GM21576 (cell line): ENCODE measurements around the gene KIF16B.
"Not testable (repeated sequence)": the region's sequence is repeated elsewhere in the genome, so short reads cannot be mapped to it uniquely, and the experiment has no call there.

ENCODE experiments used
- ATAC-seq: cut with Tn5 transposase; IDR thresholded peaks from one replicate; pipeline ENCODE4 v1.9.1; 2021; ENCODE audit warnings: mild to moderate bottlenecking, moderate library complexity; ENCODE audit not compliant: unreplicated experiment

KIF16B gene

GRCh38 chr20:16573001-16573965 is at the start of gene KIF16B:
KIF16B (minus strand) TSS chr20:16573448; CDS start chr20:16573275, 173 bp downstream.
- peak; percentile 78 for ATAC-seq

- ATAC-seq: no peak
Measured at GRCh38 chr20:16622501-16622900, 49.3 kb upstream of the KIF16B start.

- no peak for ATAC-seq
Measured at GRCh38 chr20:16621435-16622141, 48.3 kb upstream of the KIF16B start.

DNA sequence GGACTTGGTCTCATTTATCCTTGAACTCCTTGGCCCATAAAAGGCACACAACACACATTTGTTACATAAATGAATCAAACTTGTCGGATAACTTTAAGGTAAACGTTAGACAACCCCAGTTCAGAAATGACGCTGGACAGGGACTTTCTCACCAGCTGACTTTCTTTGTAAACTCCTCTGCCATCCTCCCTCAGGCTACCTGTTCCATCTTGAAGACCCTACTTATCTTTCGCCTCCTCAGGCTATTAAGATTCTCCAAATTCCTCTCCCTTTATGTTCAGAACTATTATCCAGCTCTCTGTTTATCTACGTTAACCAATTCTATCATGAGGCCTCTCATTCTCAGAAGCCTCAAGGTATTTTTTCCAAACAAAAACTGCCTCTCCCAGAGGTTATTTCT is 47.7 kb upstream of the KIF16B start:
- no peak for ATAC-seq

DNA sequence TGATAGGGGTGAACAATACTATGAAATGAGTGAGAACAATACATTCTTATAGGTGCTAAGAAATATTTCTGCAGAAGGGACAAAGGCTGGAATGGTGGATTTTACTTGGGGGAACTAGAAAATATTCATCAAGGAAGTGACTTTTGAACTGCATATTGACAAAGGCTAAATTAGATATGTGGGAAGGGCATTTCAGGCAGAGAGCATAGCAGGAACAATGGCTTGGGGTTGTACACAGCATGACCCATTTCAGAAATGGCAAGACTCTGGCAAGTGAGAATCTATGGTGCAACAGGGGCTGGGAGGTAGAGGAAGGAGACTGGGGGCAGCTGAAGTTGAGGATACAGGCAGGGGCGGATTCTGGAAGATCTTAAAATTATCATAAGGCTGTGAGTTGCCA is 46.7 kb upstream of the KIF16B start:
- ATAC-seq: no peak

GRCh38 chr20:16617056-16617455 is 43.8 kb upstream of the KIF16B start:
- ATAC-seq: no peak

- ATAC-seq: no peak
Measured at GRCh38 chr20:16616317-16616716, 43.1 kb upstream of the KIF16B start.

GRCh38 chr20:16615199-16615598 is 42.0 kb upstream of the KIF16B start:
- ATAC-seq: no peak

DNA sequence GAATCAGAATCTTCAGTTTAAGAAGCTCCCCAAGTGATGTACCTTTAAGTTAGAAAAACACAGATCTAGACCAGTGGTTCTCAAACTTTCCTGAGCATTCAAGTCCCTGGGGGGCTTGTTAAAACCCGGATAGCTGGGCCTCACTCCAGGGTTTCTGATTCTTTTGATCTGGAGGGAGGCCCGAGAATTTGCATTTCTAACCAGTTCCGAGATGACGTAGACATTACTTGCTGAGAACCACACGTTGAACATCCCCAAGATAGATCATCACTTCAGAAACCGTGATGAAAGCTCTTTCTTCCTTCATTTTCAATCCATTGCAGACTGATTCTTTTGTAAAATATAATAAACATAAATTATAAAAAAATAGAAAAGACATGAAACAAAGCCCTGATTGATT is 40.7 kb upstream of the KIF16B start:
- no peak for ATAC-seq

GRCh38 chr20:16612706-16613105 is 39.5 kb upstream of the KIF16B start:
- ATAC-seq: no peak

- ATAC-seq: no peak
Measured at GRCh38 chr20:16611817-16612216, 38.6 kb upstream of the KIF16B start.

- ATAC-seq: no peak
Measured at GRCh38 chr20:16609066-16609465, 35.8 kb upstream of the KIF16B start.

DNA sequence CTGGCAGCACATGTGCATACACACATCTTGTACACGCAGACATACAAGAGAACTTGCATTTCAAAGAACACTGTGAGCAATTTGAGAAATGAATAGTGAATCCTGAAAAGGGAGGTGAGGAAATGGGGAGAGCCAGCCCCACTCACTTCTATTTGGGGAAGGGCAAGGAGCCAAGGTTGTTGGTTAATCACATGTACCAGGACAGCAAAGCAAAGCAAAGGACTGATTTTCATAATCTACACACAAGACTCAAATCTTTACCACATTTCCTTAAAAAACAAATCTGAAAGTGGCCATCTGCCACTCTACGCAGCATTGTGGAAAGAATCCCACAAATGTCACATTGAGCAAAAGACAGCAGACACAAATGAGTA is 35.0 kb upstream of the KIF16B start:
- no peak for ATAC-seq

GRCh38 chr20:16607364-16608276 is 34.4 kb upstream of the KIF16B start:
- no peak for ATAC-seq

- ATAC-seq: no peak
Measured at GRCh38 chr20:16606468-16607070, 33.3 kb upstream of the KIF16B start.

GRCh38 chr20:16601047-16601446 is 27.8 kb upstream of the KIF16B start:
- ATAC-seq: no peak

GRCh38 chr20:16599257-16599656 is 26.0 kb upstream of the KIF16B start:
- ATAC-seq: no peak

- no peak for ATAC-seq
Measured at GRCh38 chr20:16596991-16597390, 23.7 kb upstream of the KIF16B start.

DNA sequence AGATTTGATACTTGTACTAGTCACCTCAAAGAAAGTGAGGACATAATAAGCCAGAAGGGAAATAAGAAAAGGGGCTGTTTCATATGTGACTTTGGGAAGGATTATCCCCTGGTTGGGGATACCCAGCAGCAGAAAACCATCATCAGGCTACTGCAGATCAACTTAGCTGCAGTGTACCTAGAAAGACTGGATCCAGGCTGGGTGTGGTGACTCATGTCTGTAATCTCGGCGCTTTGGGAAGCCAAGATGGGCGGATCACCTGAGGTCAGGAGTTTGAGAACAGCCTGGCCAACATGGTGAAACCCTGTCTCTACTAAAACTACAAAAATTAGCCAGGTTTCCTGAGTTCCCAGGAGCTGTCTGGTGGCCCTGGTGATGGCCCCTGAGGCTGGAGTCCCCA is 23.2 kb upstream of the KIF16B start:
- not testable (repeated sequence) for ATAC-seq

- ATAC-seq: no peak
Measured at GRCh38 chr20:16595376-16595775, 22.1 kb upstream of the KIF16B start.
